T-helper 1 cell treated with Interleukin-12 subunit alpha and Interleukin-12 subunit beta and Interleukin-4 antibody, amounts not matched to agents 30 ng/mL and 1 ng/mL, for 36 hours (primary cell): Measurements from ENCODE around the gene MGAT1. TPM values are rescaled to one million over a fixed set of nuclear protein-coding genes. Genes with fewer than 3 reads are reported as not detected.
"Not testable (repeated sequence)": the region's sequence is repeated elsewhere in the genome, so short reads cannot be mapped to it uniquely, and the experiment has no call there.

Experiments used
- intact Hi-C: fragments of 100-400 bp; cut with micrococcal nuclease; formaldehyde crosslinking; loops from one replicate; pipeline ENCODE4 v1.15.1; 2024
- total RNA-seq: library from RNA; stranded (reverse); gene quantifications from 2 replicates; pipeline ENCODE4 v1.2.3, GENCODE V29; 2022

Gene MGAT1
- 126 and 135 TPM in 2 replicates for total RNA-seq

GRCh38 chr5:180802325-180803180, at the start of gene MGAT1:
TSS of gene MGAT1 (minus strand) at chr5:180802806. CDS start at chr5:180792971, 9,835 bp downstream.
- intact Hi-C loops, result loop anchor here (1.0 to 10.0 kb wide), 12 partner anchors 8 to 1248 kb away; partner anchors contain the start of genes HNRNPH1, MAPK9, RACK1 and RUFY1

GRCh38 chr5:180850434-180851078, 48.0 kb upstream of the MGAT1 start:
- intact Hi-C loops, result no loop called here

GRCh38 chr5:180849827-180850226, 47.2 kb upstream of the MGAT1 start:
- intact Hi-C loops, result no loop called here

- intact Hi-C loops, result no loop called here
Observed at GRCh38 chr5:180848878-180849277, 46.3 kb upstream of the MGAT1 start.

GRCh38 chr5:180848265-180848664, 45.7 kb upstream of the MGAT1 start:
- intact Hi-C loops, result no loop called here

- intact Hi-C loops, result no loop called here
Observed at GRCh38 chr5:180847026-180847425, 44.4 kb upstream of the MGAT1 start.

- intact Hi-C loops, result no loop called here
Observed at GRCh38 chr5:180844858-180845257, 42.3 kb upstream of the MGAT1 start.

GRCh38 chr5:180844432-180844831, 41.8 kb upstream of the MGAT1 start:
- intact Hi-C loops, result no loop called here

- intact Hi-C loops, result no loop called here
Observed at GRCh38 chr5:180839935-180840334, 37.3 kb upstream of the MGAT1 start.

- intact Hi-C loops, result no loop called here
Observed at GRCh38 chr5:180839227-180839626, 36.6 kb upstream of the MGAT1 start.

GRCh38 chr5:180837478-180837877, 34.9 kb upstream of the MGAT1 start:
- intact Hi-C loops, result no loop called here

GRCh38 chr5:180832638-180833068, 30.0 kb upstream of the MGAT1 start:
- intact Hi-C loops, result loop anchor here (1.0 kb wide), 3 partner anchors 28 to 391 kb away; partner anchors contain the start of gene TRIM41

GRCh38 chr5:180831139-180832093, 28.8 kb upstream of the MGAT1 start:
- intact Hi-C loops, result loop anchor here (1.0 kb wide), 3 partner anchors 29 to 392 kb away; partner anchors contain the start of gene TRIM41

- intact Hi-C loops, result loop anchor here (1.0 kb wide), 2 partner anchors 20 to 28 kb away; partner anchors contain the start of gene MGAT1
Observed at GRCh38 chr5:180830253-180831138, 27.9 kb upstream of the MGAT1 start.

- intact Hi-C loops, result loop anchor here (1.0 kb wide), 2 partner anchors 19 to 27 kb away; partner anchors contain the start of gene MGAT1
Observed at GRCh38 chr5:180829726-180830125, 27.1 kb upstream of the MGAT1 start.

- intact Hi-C loops, result not testable (repeated sequence)
Observed at GRCh38 chr5:180828756-180829531, 26.3 kb upstream of the MGAT1 start.

GRCh38 chr5:180827374-180827773, 24.8 kb upstream of the MGAT1 start:
- intact Hi-C loops, result not testable (repeated sequence)

- intact Hi-C loops, result no loop called here
Observed at GRCh38 chr5:180825768-180826525, 23.3 kb upstream of the MGAT1 start.
